GM23338 (cell line): ENCODE data around the gene GJA3.

ENCODE experiments used
- CREB1 ChIP-seq: fragments of 250-450 bp; sonication (Bioruptor Pico); IDR thresholded peaks from 2 replicates; pipeline ENCODE4 v1.5.0; 2020; ENCODE audit warnings: low read depth, mild to moderate bottlenecking, moderate library complexity
- EZH2 ChIP-seq: fragments of 200-600 bp; sonication (generic); IDR thresholded peaks from one replicate; pipeline ENCODE4 v1.8.0; 2017; ENCODE audit warnings: antibody characterized with exemption, mild to moderate bottlenecking, low read depth; ENCODE audit not compliant: unreplicated experiment
- EZH2phosphoT487 ChIP-seq: fragments of 200-600 bp; sonication (generic); IDR thresholded peaks from one replicate; pipeline ENCODE4 v1.8.1; 2018; ENCODE audit warnings: antibody characterized with exemption; ENCODE audit not compliant: unreplicated experiment
- JUNB ChIP-seq: IDR thresholded peaks from one replicate; pipeline ENCODE4 v1.6.1; 2016; ENCODE audit warnings: antibody characterized with exemption; ENCODE audit not compliant: unreplicated experiment
- POLR2AphosphoS5 ChIP-seq: IDR thresholded peaks from 2 replicates; pipeline ENCODE4 v1.6.1; 2016; ENCODE audit warnings: antibody characterized with exemption, low read depth
- STAT1 ChIP-seq: IDR thresholded peaks from one replicate; pipeline ENCODE4 v1.6.1; 2016; ENCODE audit warnings: antibody characterized with exemption; ENCODE audit not compliant: unreplicated experiment
- ZNF331 ChIP-seq: fragments of 250-450 bp; sonication (Bioruptor Pico); IDR thresholded peaks from 2 replicates; pipeline ENCODE4 v1.5.0; 2020; ENCODE audit warnings: low read depth, mild to moderate bottlenecking, moderate library complexity
- TF ChIP-seq, protein P1 (sequence below), 2 experiments: fragments of 200-600 bp in 1 of 2; sonication (generic) in 1 of 2; conservative IDR thresholded peaks; 2 replicates each; pipeline versions ENCODE4 v1.5.1 to v1.6.1; 2016 to 2017; ENCODE audit warnings: antibody characterized with exemption in 2 of 2, low read depth in 2 of 2, mild to moderate bottlenecking in 2 of 2, moderate library complexity in 1 of 2
- TF ChIP-seq, protein P2 (sequence below): IDR thresholded peaks from 2 replicates; pipeline ENCODE4 v1.6.1; 2016; ENCODE audit warnings: antibody characterized with exemption
- TF ChIP-seq, protein P3 (sequence below): IDR thresholded peaks from one replicate; pipeline ENCODE4 v1.6.1; 2018; ENCODE audit warnings: antibody characterized with exemption; ENCODE audit not compliant: unreplicated experiment
- TF ChIP-seq, protein P4 (sequence below): fragments of 250-450 bp; sonication (Bioruptor Pico); IDR thresholded peaks from 2 replicates; pipeline ENCODE4 v1.5.0; 2020; ENCODE audit warnings: mild to moderate bottlenecking, moderate library complexity

DNA sequence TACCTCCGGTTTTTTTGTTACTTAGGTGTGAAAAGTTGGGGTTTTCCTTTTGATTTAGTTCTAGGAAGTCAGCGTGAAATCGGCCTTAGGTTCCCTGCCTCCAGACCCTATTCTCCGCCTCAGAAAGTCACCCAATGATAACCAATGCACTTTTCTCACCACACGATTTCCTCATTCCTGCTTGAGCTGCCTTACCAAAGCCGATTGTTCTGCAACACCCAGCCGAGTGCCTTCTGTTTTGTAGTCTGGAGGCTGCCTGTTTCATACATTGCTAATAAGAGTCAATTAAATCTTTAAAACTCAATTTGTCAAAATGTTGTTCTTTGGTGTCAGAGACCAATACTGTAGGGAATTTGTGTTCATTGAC lies 39.7 kb downstream of the GJA3 start:
- TF ChIP-seq, protein P1, sequence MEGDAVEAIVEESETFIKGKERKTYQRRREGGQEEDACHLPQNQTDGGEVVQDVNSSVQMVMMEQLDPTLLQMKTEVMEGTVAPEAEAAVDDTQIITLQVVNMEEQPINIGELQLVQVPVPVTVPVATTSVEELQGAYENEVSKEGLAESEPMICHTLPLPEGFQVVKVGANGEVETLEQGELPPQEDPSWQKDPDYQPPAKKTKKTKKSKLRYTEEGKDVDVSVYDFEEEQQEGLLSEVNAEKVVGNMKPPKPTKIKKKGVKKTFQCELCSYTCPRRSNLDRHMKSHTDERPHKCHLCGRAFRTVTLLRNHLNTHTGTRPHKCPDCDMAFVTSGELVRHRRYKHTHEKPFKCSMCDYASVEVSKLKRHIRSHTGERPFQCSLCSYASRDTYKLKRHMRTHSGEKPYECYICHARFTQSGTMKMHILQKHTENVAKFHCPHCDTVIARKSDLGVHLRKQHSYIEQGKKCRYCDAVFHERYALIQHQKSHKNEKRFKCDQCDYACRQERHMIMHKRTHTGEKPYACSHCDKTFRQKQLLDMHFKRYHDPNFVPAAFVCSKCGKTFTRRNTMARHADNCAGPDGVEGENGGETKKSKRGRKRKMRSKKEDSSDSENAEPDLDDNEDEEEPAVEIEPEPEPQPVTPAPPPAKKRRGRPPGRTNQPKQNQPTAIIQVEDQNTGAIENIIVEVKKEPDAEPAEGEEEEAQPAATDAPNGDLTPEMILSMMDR (conservative IDR thresholded peaks at IDR 0.05; ENCODE audit: low read depth in 2 of 2), result no peak
- TF ChIP-seq, protein P2, sequence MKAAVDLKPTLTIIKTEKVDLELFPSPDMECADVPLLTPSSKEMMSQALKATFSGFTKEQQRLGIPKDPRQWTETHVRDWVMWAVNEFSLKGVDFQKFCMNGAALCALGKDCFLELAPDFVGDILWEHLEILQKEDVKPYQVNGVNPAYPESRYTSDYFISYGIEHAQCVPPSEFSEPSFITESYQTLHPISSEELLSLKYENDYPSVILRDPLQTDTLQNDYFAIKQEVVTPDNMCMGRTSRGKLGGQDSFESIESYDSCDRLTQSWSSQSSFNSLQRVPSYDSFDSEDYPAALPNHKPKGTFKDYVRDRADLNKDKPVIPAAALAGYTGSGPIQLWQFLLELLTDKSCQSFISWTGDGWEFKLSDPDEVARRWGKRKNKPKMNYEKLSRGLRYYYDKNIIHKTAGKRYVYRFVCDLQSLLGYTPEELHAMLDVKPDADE, result no peak
- TF ChIP-seq POLR2AphosphoS5 (no peak), EZH2phosphoT487 (no peak), EZH2 (no peak), CREB1 (CRISPR knock-in tag) (no peak), ZNF331 (no peak), JUNB (no peak), STAT1 (no peak)
- TF ChIP-seq, protein P3, sequence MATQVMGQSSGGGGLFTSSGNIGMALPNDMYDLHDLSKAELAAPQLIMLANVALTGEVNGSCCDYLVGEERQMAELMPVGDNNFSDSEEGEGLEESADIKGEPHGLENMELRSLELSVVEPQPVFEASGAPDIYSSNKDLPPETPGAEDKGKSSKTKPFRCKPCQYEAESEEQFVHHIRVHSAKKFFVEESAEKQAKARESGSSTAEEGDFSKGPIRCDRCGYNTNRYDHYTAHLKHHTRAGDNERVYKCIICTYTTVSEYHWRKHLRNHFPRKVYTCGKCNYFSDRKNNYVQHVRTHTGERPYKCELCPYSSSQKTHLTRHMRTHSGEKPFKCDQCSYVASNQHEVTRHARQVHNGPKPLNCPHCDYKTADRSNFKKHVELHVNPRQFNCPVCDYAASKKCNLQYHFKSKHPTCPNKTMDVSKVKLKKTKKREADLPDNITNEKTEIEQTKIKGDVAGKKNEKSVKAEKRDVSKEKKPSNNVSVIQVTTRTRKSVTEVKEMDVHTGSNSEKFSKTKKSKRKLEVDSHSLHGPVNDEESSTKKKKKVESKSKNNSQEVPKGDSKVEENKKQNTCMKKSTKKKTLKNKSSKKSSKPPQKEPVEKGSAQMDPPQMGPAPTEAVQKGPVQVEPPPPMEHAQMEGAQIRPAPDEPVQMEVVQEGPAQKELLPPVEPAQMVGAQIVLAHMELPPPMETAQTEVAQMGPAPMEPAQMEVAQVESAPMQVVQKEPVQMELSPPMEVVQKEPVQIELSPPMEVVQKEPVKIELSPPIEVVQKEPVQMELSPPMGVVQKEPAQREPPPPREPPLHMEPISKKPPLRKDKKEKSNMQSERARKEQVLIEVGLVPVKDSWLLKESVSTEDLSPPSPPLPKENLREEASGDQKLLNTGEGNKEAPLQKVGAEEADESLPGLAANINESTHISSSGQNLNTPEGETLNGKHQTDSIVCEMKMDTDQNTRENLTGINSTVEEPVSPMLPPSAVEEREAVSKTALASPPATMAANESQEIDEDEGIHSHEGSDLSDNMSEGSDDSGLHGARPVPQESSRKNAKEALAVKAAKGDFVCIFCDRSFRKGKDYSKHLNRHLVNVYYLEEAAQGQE, result no peak
- TF ChIP-seq, protein P4, sequence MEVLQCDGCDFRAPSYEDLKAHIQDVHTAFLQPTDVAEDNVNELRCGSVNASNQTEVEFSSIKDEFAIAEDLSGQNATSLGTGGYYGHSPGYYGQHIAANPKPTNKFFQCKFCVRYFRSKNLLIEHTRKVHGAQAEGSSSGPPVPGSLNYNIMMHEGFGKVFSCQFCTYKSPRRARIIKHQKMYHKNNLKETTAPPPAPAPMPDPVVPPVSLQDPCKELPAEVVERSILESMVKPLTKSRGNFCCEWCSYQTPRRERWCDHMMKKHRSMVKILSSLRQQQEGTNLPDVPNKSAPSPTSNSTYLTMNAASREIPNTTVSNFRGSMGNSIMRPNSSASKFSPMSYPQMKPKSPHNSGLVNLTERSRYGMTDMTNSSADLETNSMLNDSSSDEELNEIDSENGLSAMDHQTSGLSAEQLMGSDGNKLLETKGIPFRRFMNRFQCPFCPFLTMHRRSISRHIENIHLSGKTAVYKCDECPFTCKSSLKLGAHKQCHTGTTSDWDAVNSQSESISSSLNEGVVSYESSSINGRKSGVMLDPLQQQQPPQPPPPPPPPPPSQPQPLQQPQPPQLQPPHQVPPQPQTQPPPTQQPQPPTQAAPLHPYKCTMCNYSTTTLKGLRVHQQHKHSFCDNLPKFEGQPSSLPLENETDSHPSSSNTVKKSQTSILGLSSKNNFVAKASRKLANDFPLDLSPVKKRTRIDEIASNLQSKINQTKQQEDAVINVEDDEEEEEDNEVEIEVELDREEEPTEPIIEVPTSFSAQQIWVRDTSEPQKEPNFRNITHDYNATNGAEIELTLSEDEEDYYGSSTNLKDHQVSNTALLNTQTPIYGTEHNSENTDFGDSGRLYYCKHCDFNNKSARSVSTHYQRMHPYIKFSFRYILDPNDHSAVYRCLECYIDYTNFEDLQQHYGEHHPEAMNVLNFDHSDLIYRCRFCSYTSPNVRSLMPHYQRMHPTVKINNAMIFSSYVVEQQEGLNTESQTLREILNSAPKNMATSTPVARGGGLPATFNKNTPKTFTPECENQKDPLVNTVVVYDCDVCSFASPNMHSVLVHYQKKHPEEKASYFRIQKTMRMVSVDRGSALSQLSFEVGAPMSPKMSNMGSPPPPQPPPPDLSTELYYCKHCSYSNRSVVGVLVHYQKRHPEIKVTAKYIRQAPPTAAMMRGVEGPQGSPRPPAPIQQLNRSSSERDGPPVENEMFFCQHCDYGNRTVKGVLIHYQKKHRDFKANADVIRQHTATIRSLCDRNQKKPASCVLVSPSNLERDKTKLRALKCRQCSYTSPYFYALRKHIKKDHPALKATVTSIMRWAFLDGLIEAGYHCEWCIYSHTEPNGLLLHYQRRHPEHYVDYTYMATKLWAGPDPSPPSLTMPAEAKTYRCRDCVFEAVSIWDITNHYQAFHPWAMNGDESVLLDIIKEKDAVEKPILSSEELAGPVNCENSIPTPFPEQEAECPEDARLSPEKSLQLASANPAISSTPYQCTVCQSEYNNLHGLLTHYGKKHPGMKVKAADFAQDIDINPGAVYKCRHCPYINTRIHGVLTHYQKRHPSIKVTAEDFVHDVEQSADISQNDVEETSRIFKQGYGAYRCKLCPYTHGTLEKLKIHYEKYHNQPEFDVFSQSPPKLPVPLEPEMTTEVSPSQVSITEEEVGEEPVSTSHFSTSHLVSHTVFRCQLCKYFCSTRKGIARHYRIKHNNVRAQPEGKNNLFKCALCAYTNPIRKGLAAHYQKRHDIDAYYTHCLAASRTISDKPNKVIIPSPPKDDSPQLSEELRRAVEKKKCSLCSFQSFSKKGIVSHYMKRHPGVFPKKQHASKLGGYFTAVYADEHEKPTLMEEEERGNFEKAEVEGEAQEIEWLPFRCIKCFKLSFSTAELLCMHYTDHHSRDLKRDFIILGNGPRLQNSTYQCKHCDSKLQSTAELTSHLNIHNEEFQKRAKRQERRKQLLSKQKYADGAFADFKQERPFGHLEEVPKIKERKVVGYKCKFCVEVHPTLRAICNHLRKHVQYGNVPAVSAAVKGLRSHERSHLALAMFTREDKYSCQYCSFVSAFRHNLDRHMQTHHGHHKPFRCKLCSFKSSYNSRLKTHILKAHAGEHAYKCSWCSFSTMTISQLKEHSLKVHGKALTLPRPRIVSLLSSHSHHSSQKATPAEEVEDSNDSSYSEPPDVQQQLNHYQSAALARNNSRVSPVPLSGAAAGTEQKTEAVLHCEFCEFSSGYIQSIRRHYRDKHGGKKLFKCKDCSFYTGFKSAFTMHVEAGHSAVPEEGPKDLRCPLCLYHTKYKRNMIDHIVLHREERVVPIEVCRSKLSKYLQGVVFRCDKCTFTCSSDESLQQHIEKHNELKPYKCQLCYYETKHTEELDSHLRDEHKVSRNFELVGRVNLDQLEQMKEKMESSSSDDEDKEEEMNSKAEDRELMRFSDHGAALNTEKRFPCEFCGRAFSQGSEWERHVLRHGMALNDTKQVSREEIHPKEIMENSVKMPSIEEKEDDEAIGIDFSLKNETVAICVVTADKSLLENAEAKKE (CRISPR knock-in tag), result no peak
